Measurements from ENCODE around the gene PNLIPRP2.

- TF ChIP-seq, protein P1, sequence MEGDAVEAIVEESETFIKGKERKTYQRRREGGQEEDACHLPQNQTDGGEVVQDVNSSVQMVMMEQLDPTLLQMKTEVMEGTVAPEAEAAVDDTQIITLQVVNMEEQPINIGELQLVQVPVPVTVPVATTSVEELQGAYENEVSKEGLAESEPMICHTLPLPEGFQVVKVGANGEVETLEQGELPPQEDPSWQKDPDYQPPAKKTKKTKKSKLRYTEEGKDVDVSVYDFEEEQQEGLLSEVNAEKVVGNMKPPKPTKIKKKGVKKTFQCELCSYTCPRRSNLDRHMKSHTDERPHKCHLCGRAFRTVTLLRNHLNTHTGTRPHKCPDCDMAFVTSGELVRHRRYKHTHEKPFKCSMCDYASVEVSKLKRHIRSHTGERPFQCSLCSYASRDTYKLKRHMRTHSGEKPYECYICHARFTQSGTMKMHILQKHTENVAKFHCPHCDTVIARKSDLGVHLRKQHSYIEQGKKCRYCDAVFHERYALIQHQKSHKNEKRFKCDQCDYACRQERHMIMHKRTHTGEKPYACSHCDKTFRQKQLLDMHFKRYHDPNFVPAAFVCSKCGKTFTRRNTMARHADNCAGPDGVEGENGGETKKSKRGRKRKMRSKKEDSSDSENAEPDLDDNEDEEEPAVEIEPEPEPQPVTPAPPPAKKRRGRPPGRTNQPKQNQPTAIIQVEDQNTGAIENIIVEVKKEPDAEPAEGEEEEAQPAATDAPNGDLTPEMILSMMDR (IDR thresholded peaks at IDR 0.05; ENCODE audit: low read depth, low read length, poor library complexity, severe bottlenecking) = no peak
- no peak for TF ChIP-seq EZH2phosphoT487 (IDR thresholded peaks at IDR 0.05; ENCODE audit: borderline replicate concordance, low read length)
These were observed 11.1 kb downstream of the PNLIPRP2 start for GRCh38 chr10:116631871-116632295.

All from DOHH2 (cell line).